Endodermal cell (in vitro differentiated cells): ENCODE data around the gene TMEM106C. TPM values are rescaled to one million over a fixed set of nuclear protein-coding genes. Genes with fewer than 3 reads are reported as not detected.
A peak's percentile ranks its signal among the peaks of the same experiment; 100 is the strongest.

Experiments used
- DNase-seq: peaks from one replicate; pipeline ENCODE4 v3.0.0-alpha.2; 2017
- H3K27ac ChIP-seq: 2 replicates; pipeline ENCODE4 v1.5.1; 2013; ENCODE audit warnings: mild to moderate bottlenecking, low read depth, low read length, moderate library complexity
- H3K27me3 ChIP-seq: 2 replicates; pipeline ENCODE4 v1.6.1; 2013; ENCODE audit warnings: mild to moderate bottlenecking, low read length, moderate library complexity; ENCODE audit not compliant: insufficient read depth, control insufficient read depth, poor library complexity, severe bottlenecking
- H3K36me3 ChIP-seq: 2 replicates; pipeline ENCODE4 v1.7.0; 2013; ENCODE audit warnings: mild to moderate bottlenecking, low read length, moderate library complexity; ENCODE audit not compliant: control insufficient read depth, insufficient read depth
- H3K4me1 ChIP-seq: one replicate; pipeline ENCODE4 v1.7.0; 2013; ENCODE audit warnings: low read length; ENCODE audit not compliant: control insufficient read depth, insufficient read depth
- H3K4me3 ChIP-seq: 2 replicates; pipeline ENCODE4 v1.5.1; 2013; ENCODE audit warnings: mild to moderate bottlenecking, low read length, moderate library complexity
- H3K9ac ChIP-seq: 2 replicates; pipeline ENCODE4 v1.6.1; 2013; ENCODE audit warnings: mild to moderate bottlenecking, low read length, moderate library complexity; ENCODE audit not compliant: poor library complexity, severe bottlenecking; ENCODE audit errors: extremely low read depth
- H3K9me3 ChIP-seq: 2 replicates; pipeline ENCODE4 v1.6.1; 2013; ENCODE audit warnings: mild to moderate bottlenecking, low read length, moderate library complexity; ENCODE audit not compliant: control insufficient read depth
- H3K27ac Mint-ChIP-seq: 2 replicates; pipeline ENCODE4 v1.8.0; 2020; ENCODE audit warnings: mixed read lengths
- H3K27me3 Mint-ChIP-seq: 2 replicates; pipeline ENCODE4 v1.8.0; 2021; ENCODE audit warnings: mild to moderate bottlenecking, mixed read lengths; ENCODE audit not compliant: insufficient read depth
- H3K36me3 Mint-ChIP-seq: 2 replicates; pipeline ENCODE4 v1.8.0; 2020; ENCODE audit warnings: low read depth, mixed read lengths
- H3K4me1 Mint-ChIP-seq: 2 replicates; pipeline ENCODE4 v1.8.0; 2020; ENCODE audit warnings: mixed read lengths
- H3K4me3 Mint-ChIP-seq: 2 replicates; pipeline ENCODE4 v1.8.0; 2020; ENCODE audit warnings: mild to moderate bottlenecking, moderate library complexity, mixed read lengths
- H3K9me3 Mint-ChIP-seq: 2 replicates; pipeline ENCODE4 v1.8.0; 2020; ENCODE audit warnings: mild to moderate bottlenecking, mixed read lengths
- CTCF ChIP-seq: fragments of 200-600 bp; sonication (generic); conservative IDR thresholded peaks from 2 replicates; pipeline ENCODE4 v1.5.0; 2021; ENCODE audit warnings: antibody characterized with exemption, mild to moderate bottlenecking
- WGBS, 2 experiments: methylation state at CpG; one replicate each; pipeline versions ENCODE4 v1.1.5 to v1.1.7; 2013; ENCODE audit warnings: missing lambda C conversion rate in 2 of 2, mixed read lengths in 1 of 2; ENCODE audit not compliant: insufficient coverage in 1 of 2, insufficient read length in 1 of 2; 5-methylcytosine and 5-hydroxymethylcytosine counted together
- total RNA-seq, 2 donors: library from RNA; stranded (reverse); fragmentation: NEBNext Ultra II Directional in 1 of 2; extraction: Animal tissue kit (Norgen Biotek cat#: 25700) in 1 of 2; gene quantifications; 2 replicates in 1 of 2; 3 replicates in 1 of 2; pipeline ENCODE4 v1.2.1, GENCODE V29; 2021

The TMEM106C gene
- total RNA-seq, 2 donors from 2014 or later: 17.3 to 61.6 TPM

GRCh38 chr12:47986832-47987231 is 23.4 kb downstream of the TMEM106C start:
- H3K9me3 Mint-ChIP-seq: no peaks in the 10 kb centered on the region
- no peaks in the 10 kb centered on the region for H3K9me3 ChIP-seq
- no peak overlapping the region for H3K4me3 ChIP-seq
- H3K27me3 ChIP-seq: no peaks in the 10 kb centered on the region
- no peak for TF ChIP-seq CTCF
- H3K4me1 ChIP-seq: no peaks in the 10 kb centered on the region
- H3K36me3 Mint-ChIP-seq: no peaks in the 10 kb centered on the region
- no peak overlapping the region for H3K27ac ChIP-seq
- no peak overlapping the region for H3K4me3 Mint-ChIP-seq
- no peak for DNase-seq
- H3K27me3 Mint-ChIP-seq: peaks cover 84% of the 10 kb centered on the region
- no peak overlapping the region for H3K27ac Mint-ChIP-seq
- H3K36me3 ChIP-seq: peaks cover 9% of the 10 kb centered on the region
- H3K4me1 Mint-ChIP-seq: peaks cover 11% of the 10 kb centered on the region
- no peak overlapping the region for H3K9ac ChIP-seq
- WGBS, 2 experiments: 91 to 100% methylated on average over 3 to 5 of the region's 5 CpGs

GRCh38 chr12:47987411-47988072 is 24.1 kb downstream of the TMEM106C start:
- no peaks in the 10 kb centered on the region for H3K4me1 ChIP-seq
- H3K9me3 ChIP-seq: no peaks in the 10 kb centered on the region
- H3K9ac ChIP-seq: no peak overlapping the region
- Mint-ChIP-seq H3K27me3 (peaks cover 86% of the 10 kb centered on the region), H3K9me3 (no peaks in the 10 kb centered on the region), H3K4me3 (no peak overlapping the region), H3K27ac (no peak overlapping the region), H3K4me1 (peaks cover 11% of the 10 kb centered on the region), H3K36me3 (no peaks in the 10 kb centered on the region)
- no peak overlapping the region for H3K4me3 ChIP-seq
- peak overlapping the region; percentile 94 for H3K27ac ChIP-seq
- no peak for DNase-seq
- H3K36me3 ChIP-seq: peaks cover 15% of the 10 kb centered on the region
- H3K27me3 ChIP-seq: no peaks in the 10 kb centered on the region
- no peak for TF ChIP-seq CTCF
- WGBS, 2 experiments: 89 to 95% methylated on average over 7 to 14 of the region's 14 CpGs

- Mint-ChIP-seq H3K27me3 (peaks cover 86% of the 10 kb centered on the region), H3K9me3 (no peaks in the 10 kb centered on the region), H3K27ac (no peak overlapping the region), H3K36me3 (no peaks in the 10 kb centered on the region), H3K4me3 (no peak overlapping the region), H3K4me1 (peaks cover 11% of the 10 kb centered on the region)
- TF ChIP-seq CTCF: no peak
- H3K27ac ChIP-seq: peak overlapping the region; percentile 94
- H3K4me1 ChIP-seq: no peaks in the 10 kb centered on the region
- peaks cover 2% of the 10 kb centered on the region for H3K27me3 ChIP-seq
- H3K36me3 ChIP-seq: peaks cover 12% of the 10 kb centered on the region
- H3K9ac ChIP-seq: no peak overlapping the region
- no peak overlapping the region for H3K4me3 ChIP-seq
- WGBS, 2 experiments: 64 to 65% methylated on average over 11 to 15 of the region's 15 CpGs
- DNase-seq: peak; percentile 76
- H3K9me3 ChIP-seq: no peaks in the 10 kb centered on the region
Measured at GRCh38 chr12:47988073-47989022, 25.0 kb downstream of the TMEM106C start.
